IPS-NIHi7 (cell line): ENCODE data around the gene NPAS3.

ENCODE experiments used
- DNase-seq: peaks from one replicate; pipeline ENCODE4 v3.0.0; 2012; ENCODE audit warnings: mixed read lengths; ENCODE audit errors: extremely low spot score

The NPAS3 gene

DNA sequence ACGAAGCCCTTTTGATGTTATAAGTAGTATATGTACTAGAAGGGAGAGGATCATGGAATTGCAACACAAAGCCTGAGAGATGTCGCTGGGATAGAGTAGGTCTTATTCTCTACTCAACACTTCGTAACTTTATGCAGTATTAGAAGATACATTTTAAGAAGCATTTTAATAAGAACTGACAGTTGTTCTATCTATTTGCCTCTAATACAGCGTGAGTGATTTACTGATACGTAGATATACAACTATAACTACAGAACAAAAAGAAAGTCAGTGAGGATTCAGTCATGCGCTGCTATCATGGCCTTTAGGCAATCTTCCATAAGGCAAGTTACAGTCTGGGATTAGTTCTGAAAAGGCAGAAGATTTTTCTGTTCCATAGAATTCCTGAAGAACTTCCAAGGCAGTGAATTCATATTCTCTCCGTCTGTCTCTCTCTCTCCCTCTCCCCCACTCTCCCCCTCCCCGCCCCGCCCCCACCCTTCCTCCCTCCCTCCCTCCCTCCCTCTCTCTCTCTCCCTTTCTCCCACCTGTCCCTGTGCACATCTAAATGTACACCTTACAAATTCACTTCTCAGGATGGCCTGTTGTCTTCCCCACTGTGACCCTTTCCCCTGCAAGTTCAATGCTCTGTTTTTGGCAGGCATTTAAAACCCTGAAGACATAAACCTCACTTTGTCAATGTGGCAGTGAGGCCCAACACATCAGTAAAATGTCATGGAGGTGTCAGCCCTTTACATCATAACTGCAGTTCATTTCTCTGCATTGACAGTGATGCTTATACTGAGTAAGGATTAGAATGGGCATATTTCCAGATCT, 541.6 kb downstream of the NPAS3 start:
- no peak for DNase-seq

DNA sequence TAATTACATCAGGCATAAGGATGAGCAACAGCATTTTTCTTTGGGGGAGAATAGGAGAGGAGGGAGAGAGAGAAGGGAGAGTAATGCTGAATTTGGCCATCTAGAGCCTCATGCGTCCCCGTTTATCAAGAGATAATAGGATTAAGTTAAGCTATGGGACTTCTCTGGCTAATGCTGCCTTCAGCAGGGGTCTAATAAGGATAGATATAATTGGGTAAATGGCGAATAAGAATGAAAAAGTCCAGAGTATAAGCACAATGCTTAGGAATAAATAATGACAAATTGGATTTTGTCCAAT, 542.2 kb downstream of the NPAS3 start:
- DNase-seq: no peak

DNA sequence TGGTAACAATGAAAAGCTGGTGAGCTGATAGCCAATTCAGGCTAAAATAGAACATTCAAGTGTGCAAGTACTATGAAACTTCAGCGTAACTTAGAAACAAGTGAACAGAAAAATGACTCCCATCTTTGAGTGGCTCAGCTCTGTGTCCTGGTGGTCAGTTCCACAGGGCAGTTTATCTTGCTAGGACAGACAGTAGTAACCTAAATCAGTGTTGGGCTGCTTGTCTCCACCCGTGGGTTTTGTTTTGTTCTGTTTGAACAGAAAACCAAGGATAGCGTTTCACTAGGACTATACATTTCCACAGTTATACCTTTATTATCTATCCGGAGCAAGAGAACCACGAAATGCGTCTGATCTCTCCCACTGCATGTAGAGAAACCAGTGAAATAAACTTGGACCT, 544.4 kb downstream of the NPAS3 start:
- no peak for DNase-seq

DNA sequence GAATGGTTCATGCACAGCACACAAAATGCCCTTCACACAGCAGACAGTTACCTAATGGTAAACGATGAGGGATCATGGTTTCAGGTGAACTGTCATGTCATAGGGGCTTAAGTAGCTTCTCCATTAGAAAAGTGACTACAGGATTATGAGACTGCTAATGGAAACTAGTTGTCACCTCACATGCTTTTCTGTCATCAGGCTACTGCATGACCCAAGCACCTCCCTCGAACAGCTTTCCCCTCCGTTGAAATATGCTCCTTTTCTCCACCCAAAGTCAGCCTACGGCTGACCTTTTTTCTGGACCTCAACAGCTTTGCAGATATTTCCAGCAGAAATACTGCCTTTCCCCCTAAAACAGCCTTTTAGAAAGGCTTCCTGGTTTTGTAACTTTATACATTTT, 544.9 kb downstream of the NPAS3 start:
- DNase-seq: no peak

DNA sequence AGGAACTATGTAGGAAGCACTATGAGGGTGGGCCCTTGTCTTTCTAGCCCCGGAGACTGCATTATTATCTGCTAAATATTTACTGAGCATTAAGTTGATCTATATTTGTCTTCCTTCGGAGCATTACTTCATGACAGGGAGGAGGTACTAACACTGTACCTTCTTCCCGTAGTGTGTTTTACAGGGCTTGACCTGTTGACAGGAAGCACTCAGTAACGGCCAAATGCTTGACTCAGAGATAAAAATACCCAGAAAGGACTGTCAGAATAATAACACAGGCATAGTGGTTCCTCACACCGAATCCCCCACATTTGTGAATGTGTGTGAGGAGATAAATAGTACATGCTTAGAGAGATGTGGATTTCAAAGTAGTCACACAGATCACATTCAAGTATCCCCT, 545.6 kb downstream of the NPAS3 start:
- no peak for DNase-seq

DNA sequence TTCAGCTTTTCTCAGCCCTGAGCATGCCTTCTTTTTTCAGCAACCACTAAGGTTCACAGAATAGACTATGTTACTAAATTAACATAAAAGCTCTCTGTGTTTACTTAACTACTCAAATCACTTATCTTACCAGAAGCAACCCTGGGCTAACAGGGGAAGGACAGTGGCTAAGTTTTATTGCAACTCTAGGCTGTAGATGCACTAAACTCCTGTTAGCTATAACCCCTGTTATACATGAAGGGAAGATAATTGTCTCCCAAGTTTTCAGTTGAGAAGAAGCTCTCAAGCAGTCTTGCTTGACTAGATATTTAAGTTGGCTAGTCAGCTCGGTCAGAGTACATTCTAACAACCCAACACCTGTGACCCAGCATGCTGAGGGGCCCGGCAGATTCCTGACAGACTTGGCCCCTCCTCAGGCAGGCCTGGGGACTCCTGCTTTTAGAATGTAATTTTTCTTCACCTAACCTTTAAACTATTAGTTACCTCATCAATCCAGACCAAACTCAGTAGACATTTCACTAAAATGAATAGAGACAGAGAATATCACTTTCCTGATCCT, 547.7 kb downstream of the NPAS3 start:
- no peak for DNase-seq

DNA sequence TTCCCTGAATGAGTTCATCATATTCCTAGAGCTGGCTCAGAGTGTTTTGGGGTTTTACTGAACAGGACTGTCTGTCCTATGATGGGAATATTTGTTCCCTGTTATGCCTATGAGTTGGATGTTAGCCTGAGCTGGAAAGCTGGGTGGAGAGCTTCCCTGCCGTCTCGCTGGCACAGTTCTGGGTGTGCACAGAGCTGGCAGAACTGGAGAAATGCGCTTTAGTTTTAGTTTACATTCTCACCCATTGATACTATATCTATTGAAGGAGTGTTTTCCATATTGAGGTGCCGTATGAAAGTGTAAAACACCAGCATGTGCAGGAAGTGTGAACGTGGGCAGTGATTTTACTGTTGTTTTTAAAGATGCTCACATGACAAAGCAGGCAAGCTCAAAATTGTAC, 549.9 kb downstream of the NPAS3 start:
- no peak for DNase-seq

DNA sequence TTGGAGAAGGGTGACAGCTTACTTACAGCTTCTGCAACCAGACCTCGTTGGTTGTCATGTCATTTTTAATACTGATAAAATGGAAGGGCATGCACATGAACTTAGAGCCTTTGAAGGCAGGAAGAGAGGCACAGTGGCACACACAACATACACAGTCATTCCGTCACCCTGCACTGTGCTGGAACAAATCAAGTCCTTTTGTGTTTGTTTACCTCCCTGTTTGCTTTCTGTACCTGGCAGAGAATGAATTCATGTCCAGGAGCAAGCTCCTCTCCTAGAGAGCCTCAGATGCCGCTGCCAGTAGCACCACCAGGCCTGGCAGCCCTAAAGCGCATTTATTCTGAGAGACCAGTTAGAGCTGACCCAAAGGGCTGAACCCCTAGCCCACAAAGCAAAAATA, 551.9 kb downstream of the NPAS3 start:
- no peak for DNase-seq

DNA sequence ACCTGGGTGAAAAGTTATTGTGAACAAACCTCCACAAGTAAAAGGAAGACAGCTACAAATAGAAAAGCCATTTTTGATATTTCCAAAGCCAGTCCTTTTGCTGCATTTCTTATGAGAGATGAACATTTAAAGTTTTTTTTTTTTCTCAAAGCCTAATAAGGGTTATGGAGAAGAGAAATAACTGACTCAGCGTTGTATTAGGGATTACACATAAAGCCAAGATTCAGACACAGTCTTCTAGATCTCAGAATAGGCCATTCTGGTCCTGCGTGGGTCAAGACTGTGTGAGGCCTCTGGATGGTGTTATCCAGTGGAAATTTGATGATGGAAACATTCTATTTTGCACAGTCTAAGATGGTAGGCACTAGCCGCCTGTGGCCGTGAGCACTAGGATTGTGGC, 552.4 kb downstream of the NPAS3 start:
- DNase-seq: no peak

DNA sequence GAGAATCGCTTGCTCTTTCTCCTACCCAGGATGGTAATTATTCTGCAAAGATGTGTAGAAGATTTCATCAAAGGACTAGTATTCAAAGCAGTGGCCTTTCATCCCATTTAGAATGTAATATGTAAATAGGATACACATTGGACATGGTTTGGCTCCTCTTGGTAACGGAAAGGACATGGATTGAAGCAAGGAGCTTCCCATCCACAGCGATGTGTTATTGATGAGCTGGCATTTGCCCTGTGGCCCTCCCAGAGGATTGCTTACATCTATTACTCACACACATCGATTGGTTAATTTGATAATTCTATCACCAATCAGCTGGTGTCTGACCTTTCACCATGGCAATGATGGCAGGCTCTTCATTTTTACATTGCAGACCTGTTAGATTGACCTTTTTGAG, 553.8 kb downstream of the NPAS3 start:
- no peak for DNase-seq

DNA sequence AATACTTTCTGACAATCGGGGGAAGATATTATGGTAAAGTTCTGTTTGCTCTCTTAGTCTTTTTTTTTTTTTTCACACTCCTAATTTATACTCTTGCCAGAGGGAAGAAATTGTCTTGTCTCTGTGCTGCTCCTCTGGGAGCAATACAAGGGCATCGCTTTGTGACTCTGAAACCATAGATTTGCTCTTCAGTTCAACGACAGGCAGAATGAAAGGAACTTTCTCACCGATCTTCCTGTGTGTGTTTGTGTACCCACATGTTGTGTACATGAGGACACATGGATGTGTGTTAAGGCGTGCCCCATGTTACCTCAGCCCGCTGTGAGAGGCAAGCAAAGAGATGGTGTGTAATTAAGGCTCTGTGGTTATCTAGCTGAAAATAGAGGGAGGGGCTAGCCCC, 554.6 kb downstream of the NPAS3 start:
- DNase-seq: no peak

DNA sequence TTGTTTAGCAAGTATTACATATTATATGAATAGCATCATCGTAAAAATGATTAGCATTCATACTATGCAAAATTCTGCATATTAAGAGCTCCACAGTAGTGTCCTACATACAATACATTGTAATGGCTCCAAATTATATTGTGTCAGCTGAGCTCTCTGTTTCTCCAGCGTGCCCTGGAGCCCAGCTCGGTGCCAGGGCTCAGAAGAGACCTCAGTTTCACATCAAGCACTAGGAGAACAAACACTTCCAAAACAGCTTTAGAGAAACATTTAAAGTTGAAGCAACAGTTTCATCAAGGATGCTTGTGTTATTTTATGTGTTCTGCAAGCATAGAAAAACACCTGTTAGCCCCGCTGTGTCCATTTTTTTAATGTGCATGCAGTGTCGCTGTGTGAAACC, 555.3 kb downstream of the NPAS3 start:
- no peak for DNase-seq

DNA sequence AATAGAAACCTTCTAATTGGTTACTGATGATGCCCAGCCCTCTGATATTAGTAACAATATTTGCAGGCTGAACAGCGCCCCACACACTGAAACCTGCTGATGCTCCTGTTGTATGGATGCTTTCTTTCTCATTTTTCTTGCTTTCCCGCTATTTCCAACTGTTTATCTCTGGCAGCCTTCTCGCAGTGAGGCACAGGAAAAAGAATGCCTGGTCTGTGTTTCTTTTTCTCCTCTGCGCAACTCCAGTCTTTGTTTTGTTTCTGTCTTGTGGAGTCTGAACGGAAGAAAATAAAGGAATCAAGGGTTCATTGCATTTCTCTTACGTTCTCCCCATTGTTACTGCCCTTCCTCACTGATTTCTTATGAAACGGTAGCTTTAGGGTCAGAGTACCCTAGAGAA, 561.0 kb downstream of the NPAS3 start:
- DNase-seq: no peak

DNA sequence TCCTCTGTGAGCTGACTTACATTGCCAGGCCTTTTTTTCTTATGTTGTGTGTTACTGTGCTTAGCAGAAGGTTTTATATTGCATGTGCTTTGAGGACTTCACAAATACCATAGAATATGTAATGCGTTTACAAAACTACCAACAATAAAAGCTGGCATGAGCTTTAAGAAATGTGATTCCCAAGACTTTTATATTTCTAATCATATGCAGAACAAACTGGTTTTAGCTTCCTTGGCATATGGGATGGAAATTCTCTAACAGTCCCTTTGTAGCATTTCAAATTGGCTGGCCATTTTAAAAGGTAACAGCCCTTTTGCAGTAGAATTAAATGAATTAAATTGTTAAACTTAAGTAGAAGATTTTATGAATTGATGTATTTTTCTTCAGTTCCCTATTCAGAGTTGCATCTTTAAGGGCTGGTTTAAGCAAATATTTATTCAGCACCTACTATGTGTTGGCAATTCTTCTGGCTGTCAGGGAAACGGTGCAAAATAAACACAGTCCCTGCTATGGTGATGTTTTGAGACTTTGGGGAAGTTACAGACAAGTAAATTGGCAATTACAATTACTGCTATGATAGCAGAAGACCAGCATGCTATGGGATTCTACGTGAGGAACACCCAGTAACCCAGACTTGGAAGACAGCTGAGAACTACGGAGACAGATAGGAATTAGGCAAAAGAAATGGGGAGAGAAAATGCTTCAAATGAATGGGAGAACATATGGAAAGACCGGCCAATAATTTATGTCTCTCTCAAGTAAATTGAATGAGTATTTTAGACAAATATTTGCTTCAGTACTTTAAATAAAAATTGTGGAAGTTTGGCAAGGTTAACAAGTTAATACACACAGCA, 565.8 kb downstream of the NPAS3 start:
- no peak for DNase-seq

DNA sequence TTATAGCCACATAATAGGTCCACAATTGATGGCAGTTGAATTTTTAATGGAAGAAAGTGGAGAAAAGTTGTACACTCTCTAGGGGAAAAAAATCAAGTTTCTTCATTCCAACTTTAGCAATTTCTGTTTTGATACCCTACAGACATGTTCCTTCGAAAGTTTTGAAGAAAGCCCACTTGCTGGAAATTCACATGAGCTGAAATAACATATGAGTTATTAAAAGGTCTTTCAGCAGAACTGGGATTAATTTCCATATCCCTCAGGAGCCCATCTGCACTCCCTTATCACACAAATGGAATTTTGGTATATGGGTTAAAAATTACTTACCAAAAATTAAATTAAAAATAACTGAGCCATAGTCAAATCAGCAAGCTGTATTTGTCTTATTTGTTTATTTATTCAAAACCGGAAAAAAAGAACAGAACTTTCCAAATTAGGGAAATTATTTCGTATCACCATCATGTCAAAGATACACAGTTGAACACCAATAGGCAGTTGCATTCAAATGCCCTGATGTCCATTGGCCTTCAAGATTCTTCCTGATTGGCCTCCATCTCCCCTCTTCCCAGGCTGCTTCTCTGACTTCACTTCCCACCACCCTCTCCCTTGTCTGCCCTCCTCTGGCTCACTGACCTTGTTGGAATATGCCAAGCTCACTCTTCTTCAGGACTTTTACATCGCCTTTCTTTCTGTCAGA, 566.7 kb downstream of the NPAS3 start:
- DNase-seq: no peak

DNA sequence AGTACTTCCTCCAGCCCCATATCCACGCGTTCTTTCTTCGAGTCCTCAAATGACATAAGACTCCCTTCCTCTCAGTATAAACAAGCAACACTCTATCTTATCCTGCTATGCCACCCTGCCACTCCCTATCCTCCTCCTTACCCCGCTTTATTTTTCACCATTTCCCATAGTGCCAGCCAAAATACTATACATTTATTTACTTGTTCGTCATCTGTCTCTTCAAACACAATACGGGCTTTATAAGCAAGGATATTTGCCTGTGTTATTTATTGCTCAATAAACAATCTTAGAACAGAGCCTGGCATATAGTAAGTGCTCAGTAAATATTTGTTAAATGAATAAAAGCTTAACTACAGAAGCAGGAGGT, 567.3 kb downstream of the NPAS3 start:
- DNase-seq: no peak

DNA sequence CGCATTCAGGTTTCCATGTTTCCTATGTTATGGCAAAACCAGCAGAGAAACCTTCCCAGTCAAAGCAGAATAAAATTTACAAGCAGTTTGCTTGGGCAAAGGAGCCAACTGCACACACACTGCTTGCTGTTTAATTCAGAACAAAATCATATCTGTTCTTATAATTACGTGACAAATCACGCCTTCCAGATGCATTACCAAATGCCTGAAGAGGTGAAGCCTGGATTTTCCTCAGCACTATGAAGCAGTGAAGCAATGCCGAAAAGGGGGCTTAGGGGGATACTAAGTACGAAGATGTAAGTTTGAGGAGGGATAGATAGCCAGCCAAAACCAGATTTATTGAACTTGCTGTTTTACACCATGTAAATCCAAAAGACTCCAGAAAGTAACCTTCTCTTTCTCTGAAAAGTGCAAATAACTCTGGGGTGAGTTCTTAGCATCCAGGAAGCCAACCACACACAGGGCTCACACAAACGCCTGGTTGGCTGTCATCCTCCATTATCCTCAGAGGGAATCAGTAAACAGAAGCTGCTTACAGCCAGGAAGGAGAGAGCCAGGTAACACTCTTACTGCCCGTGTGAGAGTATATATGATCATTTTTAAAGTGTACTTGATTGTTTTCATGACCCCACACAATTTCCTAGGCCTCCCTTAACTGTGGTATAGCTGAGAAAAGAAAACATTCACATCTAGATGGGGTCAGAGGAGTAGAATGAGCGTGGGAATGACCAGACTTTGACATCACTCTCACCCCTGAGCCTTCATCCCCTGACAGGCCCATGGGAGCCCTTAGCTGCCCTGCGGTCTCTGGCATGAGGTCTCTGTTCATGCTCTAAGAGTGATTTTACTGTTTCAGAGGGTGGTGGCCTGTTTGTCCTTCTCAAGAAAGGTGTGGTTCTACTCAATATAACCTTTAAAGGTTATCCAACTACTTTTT, 569.7 kb downstream of the NPAS3 start:
- no peak for DNase-seq

DNA sequence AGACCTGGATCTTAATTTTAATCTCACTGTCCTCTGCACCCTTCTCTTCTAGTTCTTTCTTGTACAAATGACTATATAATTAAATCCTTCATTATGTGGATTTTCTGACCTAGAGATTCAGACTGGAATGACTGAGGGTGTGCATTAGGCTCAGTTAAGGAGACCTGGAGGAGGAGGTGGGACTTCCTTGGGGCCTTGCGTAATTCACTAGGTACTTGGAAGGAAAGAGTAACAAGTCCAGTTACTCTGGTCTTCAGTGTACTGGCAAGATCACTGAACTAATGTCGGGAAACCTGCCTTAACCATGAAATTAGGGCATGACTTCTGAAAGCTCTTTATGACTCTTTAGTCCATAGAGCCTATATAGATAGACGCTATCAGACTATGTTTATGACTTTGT, 570.8 kb downstream of the NPAS3 start:
- no peak for DNase-seq

DNA sequence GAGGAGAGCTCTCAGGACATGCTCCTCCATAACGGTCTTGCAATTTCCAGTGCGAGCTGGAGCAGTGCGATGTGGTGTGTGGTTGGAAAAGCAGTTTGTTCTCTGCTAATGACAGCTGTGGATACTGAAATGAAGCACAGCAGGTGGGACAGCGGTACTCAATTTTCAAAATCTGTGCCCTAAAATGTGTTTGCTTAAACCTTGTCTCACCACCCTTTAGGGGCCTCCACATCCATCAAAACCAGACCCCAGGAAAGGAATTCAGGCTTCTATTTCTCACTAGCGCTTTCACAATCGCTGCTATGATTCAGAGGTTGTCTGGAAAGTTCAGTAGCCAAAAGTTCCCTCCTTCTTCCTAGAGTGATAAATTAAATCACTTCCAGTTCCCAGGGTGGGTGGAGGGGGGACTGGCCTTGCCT, 571.4 kb downstream of the NPAS3 start:
- DNase-seq: no peak

DNA sequence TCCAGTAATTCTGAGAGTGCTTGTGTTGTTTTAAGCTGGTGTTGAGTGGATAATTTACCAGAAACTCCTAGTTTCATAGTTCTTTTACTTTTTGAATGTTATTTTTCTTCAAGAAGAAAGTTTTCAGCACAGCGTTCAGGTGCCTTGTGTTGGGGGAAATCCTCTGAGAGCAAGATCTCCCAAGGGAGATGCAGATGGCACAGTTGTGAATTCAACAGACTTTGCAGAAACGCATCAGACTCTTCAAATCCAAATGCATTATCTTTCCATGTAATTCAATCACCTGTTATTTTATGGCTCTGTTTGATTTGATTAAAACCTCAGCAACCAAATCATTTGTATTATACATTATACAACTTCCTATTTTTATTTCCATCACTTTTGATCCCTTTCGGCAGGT, 572.3 kb downstream of the NPAS3 start:
- DNase-seq: no peak

DNA sequence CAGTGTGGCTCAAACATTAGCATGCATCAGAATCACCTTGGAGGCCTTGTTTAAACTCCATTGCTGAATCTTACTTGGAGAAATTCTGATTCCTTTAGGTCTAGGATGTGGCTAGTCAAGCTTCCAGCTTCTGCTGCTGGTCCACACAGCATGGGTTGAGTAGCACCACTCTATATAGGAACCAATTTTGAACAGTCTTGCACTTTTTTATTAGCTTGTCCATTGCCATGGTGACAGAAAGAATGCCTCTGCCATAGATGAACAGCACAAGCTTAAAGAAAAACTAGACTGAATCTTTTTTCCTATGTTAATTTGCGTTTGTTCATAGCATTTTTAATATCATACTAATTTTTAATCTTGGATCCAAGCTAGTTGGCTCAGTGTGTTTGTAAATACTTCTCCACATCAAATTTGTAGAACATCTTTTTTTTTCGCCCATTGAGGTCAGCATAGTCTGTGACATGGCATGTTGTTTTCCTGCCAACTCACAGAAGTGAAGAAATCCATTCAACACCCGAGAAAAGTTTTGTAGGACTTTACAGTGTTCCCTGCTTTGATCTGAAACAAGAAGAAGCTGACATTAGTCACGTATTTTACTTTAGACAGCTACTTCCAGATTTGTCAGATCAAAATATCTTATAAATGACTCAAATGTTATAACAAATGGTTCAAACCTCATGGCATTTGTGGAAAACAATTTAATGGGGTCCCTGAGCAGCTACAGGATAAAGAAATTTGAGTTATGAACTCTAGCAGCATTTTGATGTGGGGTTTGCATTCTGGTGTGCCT, 573.4 kb downstream of the NPAS3 start:
- no peak for DNase-seq
